ENCODE measurements around the gene ADGRD1. TPM values are rescaled to one million over a fixed set of nuclear protein-coding genes. Genes with fewer than 3 reads are reported as not detected.

The ADGRD1 gene
- total and polyA plus RNA-seq, 5 donors from 2014 or later, result 0.56 TPM; not detected in 4

GRCh38 chr12:131091413-131091975 is 137.8 kb downstream of the ADGRD1 start:
- Histone ChIP-seq H3K4me1 (ENCODE audit: control insufficient read depth, insufficient read depth, low read length, poor library complexity, severe bottlenecking) (no peaks in the 10 kb centered on the region), H3K27ac (ENCODE audit: insufficient read depth, low read length, poor library complexity, severe bottlenecking) (no peak overlapping the region), H3K36me3 (ENCODE audit: control insufficient read depth, insufficient read depth, low read length) (no peaks in the 10 kb centered on the region), H3K9me3 (ENCODE audit: control insufficient read depth in 2 of 2, low read length in 2 of 2) (no peaks in the 10 kb centered on the region), H3K27me3 (ENCODE audit: control insufficient read depth, insufficient read depth, low read length) (no peaks in the 10 kb centered on the region), H3K4me3 (ENCODE audit: low read depth, low read length) (no peak overlapping the region)
- H3K36me3 Mint-ChIP-seq, result no peaks in the 10 kb centered on the region
- peaks cover 0 to 6% (median 0%) of the 10 kb centered on the region in 4 donors for H3K4me1 Mint-ChIP-seq
- peak overlapping the region in 1 of 3 donors; percentile 25 for H3K27ac Mint-ChIP-seq
- no peak overlapping the region for H3K4me3 Mint-ChIP-seq
- ATAC-seq (ENCODE audit: low read depth in 2 of 2) (no peak), DNase-seq (no peak)
- no peaks in the 10 kb centered on the region for H3K27me3 Mint-ChIP-seq
- no peaks in the 10 kb centered on the region for H3K9me3 Mint-ChIP-seq

GRCh38 chr12:131091976-131092691 is 138.4 kb downstream of the ADGRD1 start:
- Mint-ChIP-seq H3K27me3 (no peaks in the 10 kb centered on the region), H3K9me3 (no peaks in the 10 kb centered on the region), H3K4me1 (peaks cover 0 to 6% (median 0%) of the 10 kb centered on the region in 4 donors), H3K27ac (no peak overlapping the region), H3K4me3 (no peak overlapping the region), H3K36me3 (no peaks in the 10 kb centered on the region)
- Histone ChIP-seq H3K36me3 (ENCODE audit: control insufficient read depth, insufficient read depth, low read length) (no peaks in the 10 kb centered on the region), H3K27me3 (ENCODE audit: control insufficient read depth, insufficient read depth, low read length) (no peaks in the 10 kb centered on the region), H3K4me1 (ENCODE audit: control insufficient read depth, insufficient read depth, low read length, poor library complexity, severe bottlenecking) (no peaks in the 10 kb centered on the region), H3K27ac (ENCODE audit: insufficient read depth, low read length, poor library complexity, severe bottlenecking) (no peak overlapping the region), H3K9me3 (ENCODE audit: control insufficient read depth in 2 of 2, low read length in 2 of 2) (no peaks in the 10 kb centered on the region), H3K4me3 (ENCODE audit: low read depth, low read length) (no peak overlapping the region)
- DNase-seq, result no peak
- no peak for ATAC-seq (ENCODE audit: low read depth in 2 of 2)

GRCh38 chr12:131092901-131093603 is 139.3 kb downstream of the ADGRD1 start:
- Mint-ChIP-seq H3K27ac (no peak overlapping the region), H3K36me3 (no peaks in the 10 kb centered on the region), H3K9me3 (no peaks in the 10 kb centered on the region), H3K27me3 (no peaks in the 10 kb centered on the region), H3K4me1 (peaks cover 0 to 6% (median 0%) of the 10 kb centered on the region in 4 donors), H3K4me3 (peak overlapping the region in 1 of 4 donors; percentile 10)
- Histone ChIP-seq H3K4me1 (ENCODE audit: control insufficient read depth, insufficient read depth, low read length, poor library complexity, severe bottlenecking) (no peaks in the 10 kb centered on the region), H3K27ac (ENCODE audit: insufficient read depth, low read length, poor library complexity, severe bottlenecking) (no peak overlapping the region), H3K36me3 (ENCODE audit: control insufficient read depth, insufficient read depth, low read length) (no peaks in the 10 kb centered on the region), H3K9me3 (ENCODE audit: control insufficient read depth in 2 of 2, low read length in 2 of 2) (no peaks in the 10 kb centered on the region), H3K4me3 (ENCODE audit: low read depth, low read length) (no peak overlapping the region), H3K27me3 (ENCODE audit: control insufficient read depth, insufficient read depth, low read length) (no peaks in the 10 kb centered on the region)
- DNase-seq (peak in 1 of 3 donors; percentile 26), ATAC-seq (ENCODE audit: low read depth in 2 of 2) (peak; percentile 18 to 29)

GRCh38 chr12:131093604-131093955 is 139.9 kb downstream of the ADGRD1 start:
- Mint-ChIP-seq H3K4me3 (no peak overlapping the region), H3K27me3 (no peaks in the 10 kb centered on the region), H3K4me1 (peaks cover 0 to 6% (median 0%) of the 10 kb centered on the region in 4 donors), H3K9me3 (no peaks in the 10 kb centered on the region), H3K27ac (no peak overlapping the region), H3K36me3 (no peaks in the 10 kb centered on the region)
- DNase-seq (no peak), ATAC-seq (ENCODE audit: low read depth in 2 of 2) (no peak)
- Histone ChIP-seq H3K4me1 (ENCODE audit: control insufficient read depth, insufficient read depth, low read length, poor library complexity, severe bottlenecking) (no peaks in the 10 kb centered on the region), H3K9me3 (ENCODE audit: control insufficient read depth in 2 of 2, low read length in 2 of 2) (no peaks in the 10 kb centered on the region), H3K36me3 (ENCODE audit: control insufficient read depth, insufficient read depth, low read length) (no peaks in the 10 kb centered on the region), H3K4me3 (ENCODE audit: low read depth, low read length) (no peak overlapping the region), H3K27ac (ENCODE audit: insufficient read depth, low read length, poor library complexity, severe bottlenecking) (no peak overlapping the region), H3K27me3 (ENCODE audit: control insufficient read depth, insufficient read depth, low read length) (no peaks in the 10 kb centered on the region)

- Mint-ChIP-seq H3K4me3 (no peak overlapping the region), H3K9me3 (no peaks in the 10 kb centered on the region), H3K4me1 (peaks cover 0 to 6% (median 0%) of the 10 kb centered on the region in 4 donors), H3K27ac (no peak overlapping the region), H3K36me3 (no peaks in the 10 kb centered on the region), H3K27me3 (no peaks in the 10 kb centered on the region)
- no peaks in the 10 kb centered on the region for H3K27me3 ChIP-seq (ENCODE audit: control insufficient read depth, insufficient read depth, low read length)
- no peaks in the 10 kb centered on the region for H3K36me3 ChIP-seq (ENCODE audit: control insufficient read depth, insufficient read depth, low read length)
- H3K4me3 ChIP-seq (ENCODE audit: low read depth, low read length), result no peak overlapping the region
- no peak overlapping the region for H3K27ac ChIP-seq (ENCODE audit: insufficient read depth, low read length, poor library complexity, severe bottlenecking)
- no peaks in the 10 kb centered on the region for H3K4me1 ChIP-seq (ENCODE audit: control insufficient read depth, insufficient read depth, low read length, poor library complexity, severe bottlenecking)
- no peaks in the 10 kb centered on the region for H3K9me3 ChIP-seq (ENCODE audit: control insufficient read depth in 2 of 2, low read length in 2 of 2)
- ATAC-seq (ENCODE audit: low read depth in 2 of 2) (no peak), DNase-seq (no peak)
Observed at GRCh38 chr12:131093971-131094830, 140.5 kb downstream of the ADGRD1 start.

- Histone ChIP-seq H3K27me3 (ENCODE audit: control insufficient read depth, insufficient read depth, low read length) (no peaks in the 10 kb centered on the region), H3K9me3 (ENCODE audit: control insufficient read depth in 2 of 2, low read length in 2 of 2) (no peaks in the 10 kb centered on the region), H3K36me3 (ENCODE audit: control insufficient read depth, insufficient read depth, low read length) (no peaks in the 10 kb centered on the region), H3K4me1 (ENCODE audit: control insufficient read depth, insufficient read depth, low read length, poor library complexity, severe bottlenecking) (no peaks in the 10 kb centered on the region), H3K4me3 (ENCODE audit: low read depth, low read length) (no peak overlapping the region), H3K27ac (ENCODE audit: insufficient read depth, low read length, poor library complexity, severe bottlenecking) (no peak overlapping the region)
- Mint-ChIP-seq H3K27me3 (no peaks in the 10 kb centered on the region), H3K27ac (no peak overlapping the region), H3K4me3 (peak overlapping the region in 1 of 4 donors; percentile 86), H3K4me1 (peaks cover 0 to 6% (median 0%) of the 10 kb centered on the region in 4 donors), H3K36me3 (no peaks in the 10 kb centered on the region), H3K9me3 (no peaks in the 10 kb centered on the region)
- ATAC-seq (ENCODE audit: low read depth in 2 of 2) (no peak), DNase-seq (no peak)
Observed at GRCh38 chr12:131094831-131095805, 141.4 kb downstream of the ADGRD1 start.
